ENCODE data around the gene CTBS.

The CTBS gene

GRCh38 chr1:84541679-84542078 lies 32.6 kb downstream of the CTBS start:
- TF ChIP-seq EZH2 (IDR thresholded peaks at IDR 0.05; ENCODE audit: borderline replicate concordance, low read length) (no peak), CTCF (IDR thresholded peaks at IDR 0.05; ENCODE audit: low read length) (peak; percentile 47)
- Histone ChIP-seq H4K20me1 (ENCODE audit: insufficient read depth, low read length) (no peaks in the 10 kb centered on the region), H3K4me1 (ENCODE audit: insufficient read depth, low read length, severe bottlenecking) (peaks cover 9% of the 10 kb centered on the region), H3K36me3 (ENCODE audit: insufficient read depth, low read length) (no peaks in the 10 kb centered on the region), H3K79me2 (ENCODE audit: insufficient read depth, low read length) (no peaks in the 10 kb centered on the region), H3K4me2 (ENCODE audit: low read length) (no peak overlapping the region), H3K27ac (ENCODE audit: low read depth, low read length, poor library complexity, severe bottlenecking) (no peak overlapping the region), H3K4me3 (ENCODE audit: low read depth, low read length, poor library complexity, severe bottlenecking) (no peak overlapping the region), H3K9me3 (ENCODE audit: low read length) (no peaks in the 10 kb centered on the region), H3K27me3 (ENCODE audit: insufficient read depth, low read length) (no peaks in the 10 kb centered on the region), H3F3A (ENCODE audit: insufficient read depth, low read length) (no peaks in the 10 kb centered on the region), H2AFZ (ENCODE audit: low read length) (no peak overlapping the region), H3K9me2 (ENCODE audit: low read depth, low read length) (no peaks in the 10 kb centered on the region), H3K9ac (ENCODE audit: low read length) (no peak overlapping the region)

- no peaks in the 10 kb centered on the region for H3K9me3 ChIP-seq (ENCODE audit: low read length)
Observed at GRCh38 chr1:84540759-84541158, 33.5 kb downstream of the CTBS start.

GRCh38 chr1:84539972-84540371 lies 34.3 kb downstream of the CTBS start:
- no peaks in the 10 kb centered on the region for H4K20me1 ChIP-seq (ENCODE audit: insufficient read depth, low read length)
- no peaks in the 10 kb centered on the region for H3F3A ChIP-seq (ENCODE audit: insufficient read depth, low read length)
- no peaks in the 10 kb centered on the region for H3K79me2 ChIP-seq (ENCODE audit: insufficient read depth, low read length)
- no peak overlapping the region for H3K27ac ChIP-seq (ENCODE audit: low read depth, low read length, poor library complexity, severe bottlenecking)
- no peaks in the 10 kb centered on the region for H3K27me3 ChIP-seq (ENCODE audit: insufficient read depth, low read length)
- TF ChIP-seq CTCF (IDR thresholded peaks at IDR 0.05; ENCODE audit: low read length): no peak
- TF ChIP-seq EZH2 (IDR thresholded peaks at IDR 0.05; ENCODE audit: borderline replicate concordance, low read length): no peak
- H3K9ac ChIP-seq (ENCODE audit: low read length): no peak overlapping the region
- H3K36me3 ChIP-seq (ENCODE audit: insufficient read depth, low read length): no peaks in the 10 kb centered on the region
- peaks cover 9% of the 10 kb centered on the region for H3K4me1 ChIP-seq (ENCODE audit: insufficient read depth, low read length, severe bottlenecking)
- no peak overlapping the region for H3K4me3 ChIP-seq (ENCODE audit: low read depth, low read length, poor library complexity, severe bottlenecking)
- no peaks in the 10 kb centered on the region for H3K9me3 ChIP-seq (ENCODE audit: low read length)
- H3K4me2 ChIP-seq (ENCODE audit: low read length): no peak overlapping the region
- H2AFZ ChIP-seq (ENCODE audit: low read length): no peak overlapping the region
- H3K9me2 ChIP-seq (ENCODE audit: low read depth, low read length): no peaks in the 10 kb centered on the region

More at GRCh38 chr1:84540759-84541158, 33.5 kb downstream of the CTBS start:
- Histone ChIP-seq H2AFZ (ENCODE audit: low read length) (no peak overlapping the region), H3K4me2 (ENCODE audit: low read length) (no peak overlapping the region), H3K9me2 (ENCODE audit: low read depth, low read length) (no peaks in the 10 kb centered on the region), H3K27ac (ENCODE audit: low read depth, low read length, poor library complexity, severe bottlenecking) (no peak overlapping the region), H3K4me3 (ENCODE audit: low read depth, low read length, poor library complexity, severe bottlenecking) (no peak overlapping the region), H3K27me3 (ENCODE audit: insufficient read depth, low read length) (no peaks in the 10 kb centered on the region), H3K4me1 (ENCODE audit: insufficient read depth, low read length, severe bottlenecking) (peaks cover 9% of the 10 kb centered on the region), H4K20me1 (ENCODE audit: insufficient read depth, low read length) (no peaks in the 10 kb centered on the region), H3K79me2 (ENCODE audit: insufficient read depth, low read length) (no peaks in the 10 kb centered on the region), H3F3A (ENCODE audit: insufficient read depth, low read length) (no peaks in the 10 kb centered on the region), H3K36me3 (ENCODE audit: insufficient read depth, low read length) (no peaks in the 10 kb centered on the region), H3K9ac (ENCODE audit: low read length) (no peak overlapping the region)
- TF ChIP-seq EZH2 (IDR thresholded peaks at IDR 0.05; ENCODE audit: borderline replicate concordance, low read length) (no peak), CTCF (IDR thresholded peaks at IDR 0.05; ENCODE audit: low read length) (no peak)

Measured in OCI-LY1 (cell line).